ENCODE results near the gene NOL8. TPM values are rescaled to one million over a fixed set of nuclear protein-coding genes. Genes with fewer than 3 reads are reported as not detected.
A peak's percentile ranks its signal among the peaks of the same experiment; 100 is the strongest.

NOL8 gene
- 10 to 100 TPM; 51.1 to 68.7 TPM for total RNA-seq

GRCh38 chr9:92325269-92325990 lies at the start of gene NOL8, which contains the start of gene CENPP:
Gene NOL8, minus strand, starts transcription at chr9:92325350. Its CDS starts 1,189 bp downstream, at chr9:92324161.
Gene CENPP, plus strand, starts transcription at chr9:92325953.
- H3K4me1 Mint-ChIP-seq (ENCODE audit: low read depth in 2 of 2) = peaks cover 16 to 29% of the 10 kb centered on the region in 2 donors

GRCh38 chr9:92373167-92373566 lies 48.0 kb upstream of the NOL8 start:
- Mint-ChIP-seq H3K27me3 (no peaks in the 10 kb centered on the region), H3K4me1 (ENCODE audit: low read depth in 2 of 2) (peaks cover 10 to 12% of the 10 kb centered on the region in 2 donors), H3K27ac (no peak overlapping the region)

More at GRCh38 chr9:92325269-92325990, at the start of gene NOL8, which contains the start of gene CENPP:
- DNase-seq (ENCODE audit: low spot score) = peak; percentile 88
- Mint-ChIP-seq H3K36me3 (peaks cover 4% of the 10 kb centered on the region), H3K4me3 (peak within 1 kb of the TSS; percentile 97), H3K27ac (peak within 1 kb of the TSS; percentile 94 to 98), H3K27me3 (no peaks in the 10 kb centered on the region), H3K9me3 (no peaks in the 10 kb centered on the region)
- peak; percentile 95 to 97 for ATAC-seq

GRCh38 chr9:92369075-92369474 lies 43.9 kb upstream of the NOL8 start:
- H3K27ac Mint-ChIP-seq = peak overlapping the region in 1 of 2 donors; percentile 25
- peaks cover 3% of the 10 kb centered on the region for H3K9me3 Mint-ChIP-seq

More at GRCh38 chr9:92373167-92373566, 48.0 kb upstream of the NOL8 start:
- H3K36me3 Mint-ChIP-seq = peaks cover 19% of the 10 kb centered on the region
- H3K4me3 Mint-ChIP-seq = no peak overlapping the region
- peaks cover 3% of the 10 kb centered on the region for H3K9me3 Mint-ChIP-seq
- DNase-seq (ENCODE audit: low spot score) (no peak), ATAC-seq (no peak)

GRCh38 chr9:92360083-92360482 lies 34.9 kb upstream of the NOL8 start:
- no peak overlapping the region for H3K27ac Mint-ChIP-seq
- peaks cover 0 to 3% of the 10 kb centered on the region in 2 donors for H3K4me1 Mint-ChIP-seq (ENCODE audit: low read depth in 2 of 2)
- H3K36me3 Mint-ChIP-seq = peaks cover 18% of the 10 kb centered on the region
- DNase-seq (ENCODE audit: low spot score) (no peak), ATAC-seq (no peak)
- H3K27me3 Mint-ChIP-seq = no peaks in the 10 kb centered on the region
- H3K9me3 Mint-ChIP-seq = no peaks in the 10 kb centered on the region
- H3K4me3 Mint-ChIP-seq = no peak overlapping the region

More at GRCh38 chr9:92369075-92369474, 43.9 kb upstream of the NOL8 start:
- H3K27me3 Mint-ChIP-seq = no peaks in the 10 kb centered on the region
- DNase-seq (ENCODE audit: low spot score) (no peak), ATAC-seq (no peak)
- H3K4me3 Mint-ChIP-seq = no peak overlapping the region
- peaks cover 9% of the 10 kb centered on the region for H3K36me3 Mint-ChIP-seq
- H3K4me1 Mint-ChIP-seq (ENCODE audit: low read depth in 2 of 2) = peaks cover 0 to 3% of the 10 kb centered on the region in 2 donors

GRCh38 chr9:92359394-92359995 lies 34.3 kb upstream of the NOL8 start:
- DNase-seq (ENCODE audit: low spot score) (no peak), ATAC-seq (no peak)
- H3K4me1 Mint-ChIP-seq (ENCODE audit: low read depth in 2 of 2) = peaks cover 0 to 3% of the 10 kb centered on the region in 2 donors
- H3K27ac Mint-ChIP-seq = no peak overlapping the region
- H3K9me3 Mint-ChIP-seq = peaks cover 4% of the 10 kb centered on the region
- H3K27me3 Mint-ChIP-seq = no peaks in the 10 kb centered on the region
- peaks cover 24% of the 10 kb centered on the region for H3K36me3 Mint-ChIP-seq
- H3K4me3 Mint-ChIP-seq = no peak overlapping the region

GRCh38 chr9:92353051-92353450 lies 27.9 kb upstream of the NOL8 start:
- H3K27me3 Mint-ChIP-seq = no peaks in the 10 kb centered on the region
- H3K9me3 Mint-ChIP-seq = peaks cover 4% of the 10 kb centered on the region
- H3K27ac Mint-ChIP-seq = no peak overlapping the region
- H3K4me3 Mint-ChIP-seq = no peak overlapping the region
- H3K4me1 Mint-ChIP-seq (ENCODE audit: low read depth in 2 of 2) = peaks cover 7 to 14% of the 10 kb centered on the region in 2 donors
- ATAC-seq = no peak
- no peak for DNase-seq (ENCODE audit: low spot score)
- peaks cover 22% of the 10 kb centered on the region for H3K36me3 Mint-ChIP-seq

GRCh38 chr9:92350740-92351133 lies 25.6 kb upstream of the NOL8 start:
- peak overlapping the region in 1 of 2 donors; percentile 44 for H3K27ac Mint-ChIP-seq
- no peak for ATAC-seq
- peaks cover 4% of the 10 kb centered on the region for H3K9me3 Mint-ChIP-seq
- no peak for DNase-seq (ENCODE audit: low spot score)
- no peak overlapping the region for H3K4me3 Mint-ChIP-seq
- no peaks in the 10 kb centered on the region for H3K27me3 Mint-ChIP-seq
- peaks cover 7 to 14% of the 10 kb centered on the region in 2 donors for H3K4me1 Mint-ChIP-seq (ENCODE audit: low read depth in 2 of 2)
- peaks cover 16% of the 10 kb centered on the region for H3K36me3 Mint-ChIP-seq

GRCh38 chr9:92349771-92350739 lies 24.9 kb upstream of the NOL8 start:
- H3K36me3 Mint-ChIP-seq = peaks cover 12% of the 10 kb centered on the region
- peaks cover 4% of the 10 kb centered on the region for H3K9me3 Mint-ChIP-seq
- no peak overlapping the region for H3K4me3 Mint-ChIP-seq
- no peak overlapping the region for H3K27ac Mint-ChIP-seq
- ATAC-seq (no peak), DNase-seq (ENCODE audit: low spot score) (no peak)
- H3K27me3 Mint-ChIP-seq = no peaks in the 10 kb centered on the region
- peaks cover 7 to 14% of the 10 kb centered on the region in 2 donors for H3K4me1 Mint-ChIP-seq (ENCODE audit: low read depth in 2 of 2)

- H3K4me3 Mint-ChIP-seq = no peak overlapping the region
- no peak for ATAC-seq
- H3K27ac Mint-ChIP-seq = no peak overlapping the region
- no peaks in the 10 kb centered on the region for H3K27me3 Mint-ChIP-seq
- no peaks in the 10 kb centered on the region for H3K9me3 Mint-ChIP-seq
- peaks cover under 1% of the 10 kb centered on the region in 2 donors for H3K4me1 Mint-ChIP-seq (ENCODE audit: low read depth in 2 of 2)
- DNase-seq (ENCODE audit: low spot score) = no peak
- peaks cover 11% of the 10 kb centered on the region for H3K36me3 Mint-ChIP-seq
Observed at GRCh38 chr9:92345582-92345981, 20.4 kb upstream of the NOL8 start.

- Mint-ChIP-seq H3K4me3 (no peak overlapping the region), H3K27me3 (no peaks in the 10 kb centered on the region), H3K4me1 (ENCODE audit: low read depth in 2 of 2) (no peaks in the 10 kb centered on the region), H3K36me3 (peaks cover 12% of the 10 kb centered on the region), H3K9me3 (no peaks in the 10 kb centered on the region), H3K27ac (no peak overlapping the region)
- DNase-seq (ENCODE audit: low spot score) = no peak
- ATAC-seq = no peak
Observed at GRCh38 chr9:92342825-92343488, 17.8 kb upstream of the NOL8 start.

GRCh38 chr9:92341578-92341977 lies 16.4 kb upstream of the NOL8 start:
- Mint-ChIP-seq H3K36me3 (peaks cover 12% of the 10 kb centered on the region), H3K27me3 (no peaks in the 10 kb centered on the region), H3K4me1 (ENCODE audit: low read depth in 2 of 2) (no peaks in the 10 kb centered on the region), H3K4me3 (no peak overlapping the region), H3K27ac (no peak overlapping the region), H3K9me3 (no peaks in the 10 kb centered on the region)
- ATAC-seq (no peak), DNase-seq (ENCODE audit: low spot score) (no peak)

- Mint-ChIP-seq H3K9me3 (no peaks in the 10 kb centered on the region), H3K27me3 (no peaks in the 10 kb centered on the region), H3K27ac (no peak overlapping the region), H3K4me3 (no peak overlapping the region), H3K36me3 (peaks cover 10% of the 10 kb centered on the region), H3K4me1 (ENCODE audit: low read depth in 2 of 2) (peaks cover 0 to under 1% of the 10 kb centered on the region in 2 donors)
- ATAC-seq (no peak), DNase-seq (ENCODE audit: low spot score) (no peak)
Observed at GRCh38 chr9:92333282-92333634, 8.1 kb upstream of the NOL8 start.
